Gastrocnemius medialis (tissue), 4 donors: ENCODE data around the gene FNBP1L. TPM values are rescaled to one million over a fixed set of nuclear protein-coding genes. Genes with fewer than 3 reads are reported as not detected.

ENCODE experiments used
- ATAC-seq, 2 donors: fragments of 150-250 bp; one replicate each; pipeline ENCODE4 v1.9.1; 2016
- DNase-seq, 2 donors: peaks; one replicate each; pipeline ENCODE4 v3.0.0-alpha.2; 2019
- H3K27ac ChIP-seq, 4 donors: fragments of 200-600 bp; sonication (generic); 1 replicate in 1 of 4; 2 replicates in 3 of 4; pipeline ENCODE4 v1.5.1; 2016 to 2018; ENCODE audit warnings: mild to moderate bottlenecking in 2 of 4, moderate library complexity in 1 of 4
- H3K27me3 ChIP-seq, 3 donors: fragments of 200-600 bp; sonication (generic) in 2 of 3; 1 replicate in 1 of 3; 2 replicates in 2 of 3; pipeline versions ENCODE4 v1.5.1 to v1.6.0; 2016 to 2019; ENCODE audit warnings: mild to moderate bottlenecking in 1 of 3, moderate library complexity in 1 of 3
- H3K36me3 ChIP-seq, 2 donors: fragments of 200-600 bp; sonication (generic) in 1 of 2; one replicate each; pipeline ENCODE4 v1.5.1; 2017 to 2018
- H3K4me1 ChIP-seq, 2 donors: fragments of 200-600 bp; sonication (generic) in 1 of 2; one replicate each; pipeline ENCODE4 v1.5.1; 2016 to 2017; ENCODE audit warnings: mild to moderate bottlenecking in 2 of 2
- H3K4me3 ChIP-seq, 4 donors: fragments of 200-600 bp; sonication (generic) in 3 of 4; 1 replicate in 1 of 4; 2 replicates in 3 of 4; pipeline ENCODE4 v1.5.1; 2016 to 2019; ENCODE audit warnings: mild to moderate bottlenecking in 2 of 4
- H3K9me3 ChIP-seq, 3 donors: fragments of 200-600 bp; sonication (generic) in 2 of 3; 1 replicate in 1 of 3; 2 replicates in 2 of 3; pipeline ENCODE4 v1.5.1; 2016 to 2019
- POLR2A ChIP-seq, 2 donors: fragments of 450-650 bp; IDR thresholded peaks; one replicate each; pipeline ENCODE4 v1.6.1; 2017; ENCODE audit warnings: antibody characterized with exemption in 2 of 2, mild to moderate bottlenecking in 2 of 2, moderate library complexity in 2 of 2
- in situ Hi-C, 4 donors: fragments of 200-750 bp; cut with MboI; loops; one replicate each; pipeline versions ENCODE4 v1.15.0 to v1.8.0; 2017; ENCODE audit warnings: low sequenced_read_pairs in 4 of 4
- intact Hi-C: fragments of 100-400 bp; cut with DNase I; formaldehyde crosslinking; loops from one replicate; pipeline ENCODE4 v1.15.1; 2023; ENCODE audit warnings: low total_unique reads
- total RNA-seq, 4 donors: library from RNA; depleted of rRNA; stranded (reverse); fragments of >200 nt; gene quantifications; one replicate each; pipeline versions ENCODE4 v1.1.0 to v1.2.3, GENCODE V29; 2016
- TF ChIP-seq, protein P1 (sequence below), 5 experiments: fragments of 450-650 bp in 3 of 5; fragments of 200-600 bp in 2 of 5; sonication (generic) in 2 of 5; IDR thresholded peaks in 4 of 5; conservative IDR thresholded peaks in 1 of 5; 1 replicate in 4 of 5; 2 replicates in 1 of 5; pipeline ENCODE4 v1.5.1; 2016 to 2019; ENCODE audit warnings: antibody characterized with exemption in 5 of 5, mild to moderate bottlenecking in 3 of 5, moderate library complexity in 3 of 5

Gene FNBP1L
- total RNA-seq, 4 donors from 2014 or later, result 16.0 to 35.1 (median 17.4) TPM

GRCh38 chr1:93584261-93585003 is 136.5 kb downstream of the FNBP1L start:
- peaks cover 43 to 75% of the 10 kb centered on the region in 2 donors for H3K4me1 ChIP-seq
- intact Hi-C loops (no loop called here), in situ Hi-C loops (no loop called here)
- no peaks in the 10 kb centered on the region for H3K27me3 ChIP-seq
- H3K36me3 ChIP-seq, result peaks cover 0 to 38% of the 10 kb centered on the region in 2 donors
- ATAC-seq (peak; percentile 21 to 68), DNase-seq (no peak)
- TF ChIP-seq, protein P1, sequence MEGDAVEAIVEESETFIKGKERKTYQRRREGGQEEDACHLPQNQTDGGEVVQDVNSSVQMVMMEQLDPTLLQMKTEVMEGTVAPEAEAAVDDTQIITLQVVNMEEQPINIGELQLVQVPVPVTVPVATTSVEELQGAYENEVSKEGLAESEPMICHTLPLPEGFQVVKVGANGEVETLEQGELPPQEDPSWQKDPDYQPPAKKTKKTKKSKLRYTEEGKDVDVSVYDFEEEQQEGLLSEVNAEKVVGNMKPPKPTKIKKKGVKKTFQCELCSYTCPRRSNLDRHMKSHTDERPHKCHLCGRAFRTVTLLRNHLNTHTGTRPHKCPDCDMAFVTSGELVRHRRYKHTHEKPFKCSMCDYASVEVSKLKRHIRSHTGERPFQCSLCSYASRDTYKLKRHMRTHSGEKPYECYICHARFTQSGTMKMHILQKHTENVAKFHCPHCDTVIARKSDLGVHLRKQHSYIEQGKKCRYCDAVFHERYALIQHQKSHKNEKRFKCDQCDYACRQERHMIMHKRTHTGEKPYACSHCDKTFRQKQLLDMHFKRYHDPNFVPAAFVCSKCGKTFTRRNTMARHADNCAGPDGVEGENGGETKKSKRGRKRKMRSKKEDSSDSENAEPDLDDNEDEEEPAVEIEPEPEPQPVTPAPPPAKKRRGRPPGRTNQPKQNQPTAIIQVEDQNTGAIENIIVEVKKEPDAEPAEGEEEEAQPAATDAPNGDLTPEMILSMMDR (IDR thresholded peaks at IDR 0.05 in 4 of 5, conservative IDR thresholded peaks at IDR 0.05 in 1 of 5), result peak in 2 of 5 experiments; percentile 13 to 19
- TF ChIP-seq POLR2A (IDR thresholded peaks at IDR 0.05), result no peak
- no peaks in the 10 kb centered on the region for H3K9me3 ChIP-seq
- peak overlapping the region; percentile 74 to 94 (median 82) for H3K27ac ChIP-seq
- no peak overlapping the region for H3K4me3 ChIP-seq

- H3K27me3 ChIP-seq, result no peaks in the 10 kb centered on the region
- DNase-seq (peak; percentile 68 to 89), ATAC-seq (peak; percentile 45 to 68)
- intact Hi-C loops, result no loop called here
- in situ Hi-C loops, result no loop called here
- TF ChIP-seq, protein P1 (IDR thresholded peaks at IDR 0.05 in 4 of 5, conservative IDR thresholded peaks at IDR 0.05 in 1 of 5), result no peak
- TF ChIP-seq POLR2A (IDR thresholded peaks at IDR 0.05), result no peak
- H3K36me3 ChIP-seq, result peaks cover 0 to 46% of the 10 kb centered on the region in 2 donors
- H3K9me3 ChIP-seq, result no peaks in the 10 kb centered on the region
- H3K27ac ChIP-seq, result peak overlapping the region; percentile 74 to 94 (median 82)
- peaks cover 35 to 68% of the 10 kb centered on the region in 2 donors for H3K4me1 ChIP-seq
- H3K4me3 ChIP-seq, result no peak overlapping the region
These were observed 137.4 kb downstream of the FNBP1L start for GRCh38 chr1:93585059-93585966.

DNA sequence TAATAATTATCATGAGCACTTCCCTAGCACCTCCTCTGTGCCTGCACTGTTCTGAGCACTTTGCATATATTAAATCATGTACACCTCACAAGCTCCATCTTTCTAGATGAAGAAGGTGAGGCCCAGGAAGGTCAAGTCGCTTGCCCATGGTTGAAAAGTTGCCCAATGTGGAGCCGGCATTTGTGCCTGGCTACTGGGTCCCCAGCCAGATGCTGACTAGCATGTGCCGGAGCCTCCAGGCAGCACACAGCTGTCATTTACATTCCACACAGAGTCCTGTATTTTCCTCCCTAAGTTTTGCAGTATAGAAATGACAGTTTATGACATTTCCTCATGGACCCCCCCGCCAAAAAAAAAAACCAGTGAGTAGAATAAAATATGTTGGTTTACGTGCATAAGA is 139.4 kb downstream of the FNBP1L start:
- H3K9me3 ChIP-seq, result no peaks in the 10 kb centered on the region
- intact Hi-C loops, result no loop called here
- ATAC-seq, result peak in 1 of 2 donors; percentile 51
- H3K36me3 ChIP-seq, result peaks cover 0 to 33% of the 10 kb centered on the region in 2 donors
- DNase-seq, result peak in 1 of 2 donors; percentile 71
- H3K4me1 ChIP-seq, result peaks cover 48 to 65% of the 10 kb centered on the region in 2 donors
- in situ Hi-C loops, result no loop called here
- H3K4me3 ChIP-seq, result no peak overlapping the region
- H3K27me3 ChIP-seq, result no peaks in the 10 kb centered on the region
- peak overlapping the region; percentile 67 to 94 (median 82) for H3K27ac ChIP-seq
- TF ChIP-seq, protein P1 (IDR thresholded peaks at IDR 0.05 in 4 of 5, conservative IDR thresholded peaks at IDR 0.05 in 1 of 5), result no peak
- no peak for TF ChIP-seq POLR2A (IDR thresholded peaks at IDR 0.05)

- Histone ChIP-seq H3K4me1 (peaks cover 54 to 71% of the 10 kb centered on the region in 2 donors), H3K9me3 (no peaks in the 10 kb centered on the region), H3K27me3 (no peaks in the 10 kb centered on the region), H3K4me3 (no peak overlapping the region), H3K36me3 (peaks cover 0 to 26% of the 10 kb centered on the region in 2 donors), H3K27ac (peak overlapping the region; percentile 67 to 94 (median 82))
- no peak for TF ChIP-seq POLR2A (IDR thresholded peaks at IDR 0.05)
- TF ChIP-seq, protein P1 (IDR thresholded peaks at IDR 0.05 in 4 of 5, conservative IDR thresholded peaks at IDR 0.05 in 1 of 5), result no peak
- DNase-seq (peak in 1 of 2 donors; percentile 66), ATAC-seq (peak; percentile 44 to 63)
- in situ Hi-C loops, result no loop called here
- intact Hi-C loops, result no loop called here
These were observed 140.3 kb downstream of the FNBP1L start for GRCh38 chr1:93588206-93588605.
